A172 (cell line): ENCODE measurements around the gene PSMB7. TPM values are rescaled to one million over a fixed set of nuclear protein-coding genes. Genes with fewer than 3 reads are reported as not detected.

Source experiments
- DNase-seq: peaks from one replicate; pipeline ENCODE4 v3.0.0-alpha.2; 2015; ENCODE audit warnings: low spot score
- total RNA-seq: library from RNA; depleted of rRNA; stranded (reverse); fragments of >200 nt; shearing (Covaris generic); gene quantifications from 2 replicates; pipeline ENCODE4 v1.2.3, GENCODE V29; 2014

The PSMB7 gene
- total RNA-seq, 1 experiment from 2014 or later, result 609 TPM

DNA sequence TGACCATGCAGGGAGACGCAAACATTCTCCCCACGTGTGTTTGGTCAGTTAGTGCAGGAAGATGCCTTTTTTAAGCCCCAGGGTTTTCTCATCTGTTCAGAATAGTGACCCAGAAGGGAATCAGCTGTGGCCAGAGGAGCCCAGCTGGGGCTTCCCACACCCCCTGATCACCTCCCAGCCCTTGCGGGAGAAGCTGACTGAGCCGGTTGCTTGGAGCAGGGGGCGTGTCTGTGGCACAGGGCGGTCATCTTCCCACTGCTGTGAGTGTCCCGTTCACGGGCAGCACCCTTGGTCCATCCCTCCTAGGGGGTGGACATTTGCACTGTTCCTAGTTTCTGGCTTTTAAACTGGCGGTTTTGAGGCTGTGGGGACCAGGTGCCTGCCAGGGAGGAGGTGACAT lies 87.8 kb downstream of the PSMB7 start:
- no peak for DNase-seq

DNA sequence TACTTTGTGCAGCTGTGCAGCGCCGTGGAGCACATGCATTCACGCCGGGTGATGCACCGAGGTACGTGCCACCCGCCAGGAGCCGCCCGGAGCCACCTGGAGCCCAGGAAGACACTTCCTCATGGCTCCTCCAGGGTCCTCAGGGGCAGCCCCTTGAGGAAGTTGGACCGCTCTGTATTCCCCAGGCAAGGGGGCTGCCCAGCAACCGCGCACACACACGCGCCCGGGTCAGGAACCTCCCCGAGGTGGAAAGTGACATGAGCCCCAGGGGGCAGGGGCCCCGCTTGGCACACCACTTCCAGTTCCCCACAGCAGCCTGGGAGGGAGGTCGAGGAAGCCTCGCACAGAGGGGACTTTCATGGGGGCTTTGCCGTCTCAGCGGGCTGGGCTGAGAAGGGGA lies 88.9 kb downstream of the PSMB7 start:
- no peak for DNase-seq

DNA sequence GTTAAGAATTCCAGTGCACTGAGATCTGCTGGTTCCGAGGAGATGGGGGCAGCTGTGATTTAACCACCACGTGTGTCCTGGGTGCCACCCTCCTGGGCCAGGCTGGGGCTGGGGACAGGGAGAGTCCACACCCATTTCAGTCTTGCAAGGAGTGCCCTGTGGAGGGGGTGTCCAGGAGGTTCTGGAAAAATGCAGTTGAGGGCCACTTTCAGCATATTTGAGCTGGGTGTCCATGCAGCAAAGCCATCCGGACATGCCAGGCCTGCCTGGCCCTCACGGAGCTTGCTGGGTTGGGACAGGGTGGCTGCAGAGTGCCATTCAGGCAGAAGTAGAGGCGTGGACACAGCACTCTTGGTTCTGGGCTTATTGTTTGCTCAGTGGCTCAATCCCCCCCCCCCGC lies 89.4 kb downstream of the PSMB7 start:
- no peak for DNase-seq

DNA sequence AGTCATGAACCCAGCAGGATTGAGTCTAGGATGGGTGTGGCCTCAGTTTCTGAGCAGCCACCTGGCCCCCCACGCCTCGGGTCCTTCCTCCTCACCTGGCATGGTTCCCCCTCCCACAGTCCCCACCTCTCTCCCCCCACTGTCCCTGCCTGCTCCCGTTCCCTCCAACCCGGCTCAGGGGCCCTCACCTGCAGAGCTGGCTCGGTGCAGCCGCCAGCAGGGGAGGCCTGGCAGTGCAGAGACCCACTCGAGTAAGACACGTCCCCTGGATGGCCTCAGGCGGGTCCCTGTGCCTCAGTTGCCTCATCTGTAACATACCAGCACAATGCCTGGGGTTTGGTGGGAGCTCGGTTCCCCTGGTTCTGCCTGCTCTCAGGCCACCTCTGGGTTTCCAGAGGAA lies 91.3 kb downstream of the PSMB7 start:
- no peak for DNase-seq

DNA sequence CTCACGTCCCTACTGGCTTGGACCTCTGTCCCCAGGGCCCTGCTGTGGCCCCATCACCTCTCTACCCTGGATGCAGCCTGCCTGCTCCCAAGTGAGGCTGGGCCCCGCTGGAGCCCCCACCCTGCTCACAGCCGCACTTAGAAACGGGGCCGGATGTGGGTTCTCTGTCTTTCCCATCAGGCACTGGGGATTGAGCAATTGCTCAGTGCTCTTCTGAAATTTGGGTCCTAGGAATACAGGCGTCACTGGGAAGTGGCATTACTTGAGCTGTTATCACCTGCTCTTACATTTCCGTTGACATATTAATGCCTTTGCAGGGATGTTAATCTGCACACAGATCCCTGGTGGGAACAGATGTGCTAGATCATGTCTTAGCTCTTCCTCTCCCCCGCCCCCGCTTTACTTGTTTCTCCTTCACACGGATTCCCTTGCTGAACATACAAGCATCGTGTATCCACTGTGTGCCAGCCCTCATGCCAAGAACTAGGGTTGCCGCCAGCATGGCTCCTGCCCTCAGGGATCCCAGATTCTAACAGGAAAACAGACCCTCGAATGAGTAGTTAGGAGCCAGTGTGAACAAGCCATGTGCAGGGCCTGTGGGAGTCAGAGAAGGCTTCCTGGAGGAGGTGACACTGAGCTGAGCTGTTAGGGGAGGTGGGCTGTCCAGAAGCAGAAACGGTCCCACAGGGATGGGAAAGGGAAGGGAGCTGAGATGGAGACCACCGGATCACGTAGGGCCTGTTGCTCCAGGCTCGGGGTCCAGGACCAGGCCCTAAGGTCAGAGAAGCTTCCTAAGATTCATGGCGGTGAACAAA lies 92.4 kb downstream of the PSMB7 start:
- no peak for DNase-seq

DNA sequence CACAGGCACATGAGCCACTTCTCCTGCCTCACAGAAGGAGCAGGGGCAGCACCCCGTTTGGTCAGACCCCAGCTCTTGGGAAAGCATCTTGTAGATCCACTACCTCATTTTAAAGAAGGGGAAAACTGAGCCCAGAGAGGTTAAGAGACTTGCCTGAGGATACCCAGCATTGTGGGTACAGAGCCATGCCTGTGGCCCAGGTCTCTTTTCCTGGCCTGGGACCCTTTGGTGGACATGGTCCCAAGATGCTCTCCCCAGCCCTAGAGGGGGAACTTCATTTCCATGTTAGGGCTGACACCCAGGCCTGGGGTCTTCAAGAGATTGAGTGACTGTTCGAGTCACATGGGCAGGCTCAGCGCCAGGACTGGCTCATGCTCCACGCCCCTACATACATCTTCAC lies 93.3 kb downstream of the PSMB7 start:
- no peak for DNase-seq

DNA sequence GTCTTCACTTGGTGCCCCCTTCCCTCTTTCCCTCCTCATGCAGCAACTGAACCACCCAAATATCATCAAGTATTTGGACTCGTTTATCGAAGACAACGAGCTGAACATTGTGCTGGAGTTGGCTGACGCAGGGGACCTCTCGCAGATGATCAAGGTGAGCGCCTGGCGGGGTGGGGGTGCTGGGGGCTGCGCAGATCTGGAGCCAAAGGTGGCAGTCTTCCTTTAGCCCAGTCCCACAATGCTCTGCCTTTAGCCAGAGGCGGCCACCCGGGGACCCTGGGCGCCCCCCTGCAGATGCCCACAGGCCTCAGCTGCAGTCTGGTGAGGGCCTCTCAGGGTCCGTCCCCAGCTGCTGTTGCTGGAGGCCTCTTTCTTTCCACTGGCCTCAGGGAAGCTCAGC lies 93.8 kb downstream of the PSMB7 start:
- DNase-seq, result no peak

DNA sequence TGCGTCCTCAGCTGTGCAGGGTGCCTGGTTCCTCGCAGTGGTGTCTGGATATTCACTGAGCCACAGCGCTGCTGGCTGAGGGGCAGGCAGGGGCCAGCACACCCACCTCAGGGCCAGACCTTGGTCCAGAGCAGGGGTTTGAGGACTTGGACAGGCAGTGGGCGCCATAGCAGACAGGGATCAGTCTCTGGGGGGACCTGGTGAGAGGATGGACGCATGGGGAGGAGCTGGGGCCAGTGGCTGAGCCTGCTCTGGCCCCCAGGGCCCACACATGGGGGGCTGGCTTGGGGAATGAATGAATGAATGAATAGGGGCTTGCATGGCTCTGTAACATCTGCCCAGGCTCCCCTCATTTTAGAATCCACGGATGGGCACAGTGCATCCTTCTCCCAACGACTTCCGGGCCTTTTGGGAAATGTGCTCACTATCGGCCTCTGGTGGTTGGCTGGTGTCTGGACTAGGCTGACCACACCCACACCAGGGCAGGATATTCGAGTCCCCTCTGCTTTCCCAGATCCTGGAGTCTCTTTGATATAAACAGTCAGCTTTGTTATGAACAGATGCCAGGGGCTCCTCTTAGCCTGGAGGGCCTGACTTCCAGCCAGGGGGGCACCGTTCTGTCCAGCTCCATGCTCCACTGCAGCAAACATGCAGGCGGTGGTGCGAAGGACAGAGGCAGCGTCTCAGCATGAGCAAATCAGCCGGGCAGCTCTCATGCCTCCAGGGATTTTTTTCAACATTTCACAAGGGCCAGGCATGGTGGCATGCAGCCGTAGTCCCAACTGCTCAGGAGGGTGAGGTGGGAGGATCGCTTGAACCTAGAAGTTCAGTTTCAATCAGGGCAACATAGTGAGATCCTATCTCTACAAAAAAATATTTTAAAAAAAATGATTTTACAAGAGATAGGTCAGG lies 94.9 kb downstream of the PSMB7 start:
- peak; percentile 87 for DNase-seq

DNA sequence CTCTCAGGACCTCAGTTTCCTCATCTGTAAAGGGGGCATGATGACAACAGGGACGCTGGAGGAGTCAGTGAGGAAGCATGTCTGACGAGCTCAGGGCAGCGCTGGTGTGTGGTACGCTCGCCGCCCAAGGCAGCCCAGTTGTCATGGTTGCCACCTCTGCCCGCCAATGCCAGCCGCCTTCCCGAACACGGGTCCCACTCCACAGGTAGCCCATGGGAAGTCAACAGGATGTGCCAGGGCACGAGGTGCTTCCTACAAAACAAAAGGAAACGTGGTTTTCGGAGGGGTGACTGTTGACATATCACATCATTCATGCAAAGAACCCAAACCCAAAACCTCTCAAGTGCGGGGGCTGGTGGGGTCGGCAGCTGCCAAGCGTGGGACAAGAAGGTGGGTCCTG lies 99.4 kb downstream of the PSMB7 start:
- DNase-seq, result no peak

DNA sequence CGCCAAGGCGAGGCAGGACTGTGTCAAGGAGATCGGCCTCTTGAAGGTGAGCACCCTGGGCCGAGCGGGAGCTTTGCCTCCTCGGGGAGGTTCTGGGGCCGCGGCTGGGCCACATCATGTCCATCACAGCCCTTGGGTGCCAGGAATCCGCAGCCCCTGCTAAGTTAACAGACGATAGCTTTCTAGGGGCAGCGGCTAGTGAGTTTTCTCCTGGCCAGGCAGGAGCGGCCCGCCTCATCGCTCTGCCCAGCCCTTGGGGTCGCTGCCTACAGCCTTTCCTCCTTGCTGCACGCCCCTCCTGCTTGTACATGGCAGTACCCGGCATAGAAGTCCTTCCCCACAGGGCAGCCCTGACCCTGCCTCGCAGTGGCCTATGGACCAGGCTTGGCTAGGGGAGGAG lies 101.3 kb downstream of the PSMB7 start:
- no peak for DNase-seq

DNA sequence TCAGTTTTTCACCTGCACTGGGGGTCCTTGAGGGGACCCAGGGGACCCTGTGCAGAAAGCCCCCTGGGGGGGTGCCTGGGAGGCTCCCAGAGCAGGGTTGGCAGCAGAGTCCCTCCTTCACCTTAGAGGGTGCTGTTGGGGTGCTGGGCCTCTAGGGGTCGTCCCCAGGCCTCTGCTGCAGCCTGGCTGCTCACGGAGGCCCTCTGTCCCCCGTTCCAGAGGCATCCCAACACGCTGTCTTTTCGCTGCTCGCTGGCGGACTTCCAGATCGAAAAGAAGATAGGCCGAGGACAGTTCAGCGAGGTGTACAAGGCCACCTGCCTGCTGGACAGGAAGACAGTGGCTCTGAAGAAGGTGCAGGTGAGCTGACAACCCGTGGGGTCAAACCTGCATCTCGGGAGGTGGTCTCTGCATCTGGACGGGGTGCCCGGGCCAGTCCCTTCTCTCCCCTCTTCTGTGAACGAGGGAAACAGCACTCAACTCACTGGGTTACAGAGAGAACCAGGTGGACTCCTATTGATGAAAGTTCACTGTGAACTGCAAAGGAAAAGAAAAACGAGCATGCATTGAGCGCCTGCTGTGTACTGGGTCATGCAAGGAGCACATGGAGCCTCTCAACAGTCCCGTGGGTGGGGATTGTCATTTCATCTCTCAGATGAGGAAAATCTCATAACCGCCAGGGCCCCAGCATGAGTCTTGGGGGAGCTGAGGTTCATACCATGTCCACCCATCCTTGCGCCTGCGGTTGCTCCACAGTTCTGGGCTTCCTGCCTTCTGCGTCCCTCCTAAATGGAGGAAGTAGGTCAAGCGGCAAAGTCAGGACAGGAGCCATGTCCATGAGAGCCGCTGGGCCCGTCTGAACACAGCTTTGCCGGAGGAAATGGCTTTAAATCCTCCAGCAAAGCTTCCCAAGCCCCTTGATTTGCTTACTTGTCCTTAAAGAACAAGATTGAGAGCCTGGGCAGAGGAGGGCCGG lies 102.7 kb downstream of the PSMB7 start:
- no peak for DNase-seq

DNA sequence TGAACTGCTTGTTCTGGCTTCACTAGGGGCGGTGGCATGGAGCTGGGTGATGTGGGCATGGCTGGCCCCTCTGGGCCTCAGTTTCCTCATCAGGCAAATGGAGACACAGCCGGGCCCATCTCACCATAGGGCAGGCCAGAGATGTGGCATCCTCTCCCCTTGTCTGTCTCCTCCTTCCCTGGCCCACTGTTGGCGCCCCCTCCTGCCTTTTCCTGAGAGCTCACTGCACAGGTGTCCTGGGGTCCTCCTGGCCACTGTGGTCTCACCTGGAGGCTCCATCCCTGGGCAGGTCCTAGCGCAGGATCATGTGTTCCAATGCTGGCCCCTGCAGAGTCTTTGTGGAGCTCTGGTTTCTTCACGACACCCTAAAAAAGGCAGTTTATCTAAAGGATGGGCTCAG lies 104.0 kb downstream of the PSMB7 start:
- no peak for DNase-seq

DNA sequence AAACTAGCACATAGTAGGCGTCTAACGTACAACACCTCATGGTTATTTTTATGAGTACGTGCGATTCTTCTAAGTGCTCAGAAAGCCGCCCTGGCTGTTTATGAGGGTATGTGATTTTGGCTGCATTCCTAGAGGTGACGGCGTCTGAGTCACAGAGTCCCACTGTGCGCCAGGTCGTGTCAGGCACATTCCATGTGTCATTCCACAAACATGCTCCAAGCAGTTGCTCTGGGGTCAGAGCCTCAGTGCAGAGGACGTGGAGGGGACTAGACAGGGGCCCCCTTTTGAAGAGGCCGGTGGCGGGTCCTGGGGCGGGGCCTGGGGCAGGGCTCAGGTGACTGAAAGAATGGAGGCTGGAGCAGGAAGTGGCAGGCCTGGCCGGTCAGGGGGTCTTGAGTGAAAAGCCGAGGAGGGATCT lies 105.6 kb downstream of the PSMB7 start:
- peak; percentile 99 for DNase-seq

DNA sequence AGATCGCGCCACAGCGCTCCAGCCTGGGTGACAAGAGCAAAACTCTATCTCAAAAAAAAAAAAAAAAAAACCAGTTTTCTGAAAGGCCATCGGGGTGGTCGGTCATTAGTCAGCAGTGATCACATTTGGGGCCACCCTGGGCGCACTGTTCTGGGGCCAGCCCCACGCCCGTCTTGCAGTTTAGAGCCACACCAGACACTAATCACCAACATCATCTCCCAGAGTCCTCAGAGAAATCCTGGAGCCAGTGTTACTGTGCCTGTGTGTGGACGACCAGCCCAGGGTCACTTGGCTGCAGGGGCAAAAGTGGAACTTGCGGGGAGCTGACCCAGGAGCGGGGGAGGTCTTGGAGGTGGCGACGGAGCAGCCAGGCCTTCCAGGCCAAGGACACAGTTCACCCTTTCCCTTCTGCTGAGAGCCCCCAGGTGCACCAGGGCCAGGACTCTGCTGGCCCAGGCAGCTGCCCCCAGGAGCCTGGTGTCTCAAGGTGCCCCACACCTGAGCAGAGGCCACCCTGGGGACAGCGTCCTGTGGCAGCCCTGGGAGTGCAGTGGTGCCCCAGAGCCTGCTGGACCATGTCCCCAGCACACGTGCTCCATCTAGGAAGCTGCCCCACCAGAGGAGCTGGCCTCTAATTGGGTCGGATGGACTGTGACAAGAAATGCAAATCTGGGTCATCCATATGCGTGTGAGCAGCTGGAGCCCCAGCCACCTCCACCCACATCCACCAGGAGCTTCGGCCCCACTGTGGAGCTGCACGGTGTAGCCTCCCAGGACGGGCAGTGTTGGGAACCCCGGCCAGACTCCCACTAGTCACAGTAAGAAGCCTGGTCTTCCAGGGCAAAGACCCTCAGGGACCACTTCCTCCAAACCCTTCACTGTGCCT lies 106.4 kb downstream of the PSMB7 start:
- no peak for DNase-seq

DNA sequence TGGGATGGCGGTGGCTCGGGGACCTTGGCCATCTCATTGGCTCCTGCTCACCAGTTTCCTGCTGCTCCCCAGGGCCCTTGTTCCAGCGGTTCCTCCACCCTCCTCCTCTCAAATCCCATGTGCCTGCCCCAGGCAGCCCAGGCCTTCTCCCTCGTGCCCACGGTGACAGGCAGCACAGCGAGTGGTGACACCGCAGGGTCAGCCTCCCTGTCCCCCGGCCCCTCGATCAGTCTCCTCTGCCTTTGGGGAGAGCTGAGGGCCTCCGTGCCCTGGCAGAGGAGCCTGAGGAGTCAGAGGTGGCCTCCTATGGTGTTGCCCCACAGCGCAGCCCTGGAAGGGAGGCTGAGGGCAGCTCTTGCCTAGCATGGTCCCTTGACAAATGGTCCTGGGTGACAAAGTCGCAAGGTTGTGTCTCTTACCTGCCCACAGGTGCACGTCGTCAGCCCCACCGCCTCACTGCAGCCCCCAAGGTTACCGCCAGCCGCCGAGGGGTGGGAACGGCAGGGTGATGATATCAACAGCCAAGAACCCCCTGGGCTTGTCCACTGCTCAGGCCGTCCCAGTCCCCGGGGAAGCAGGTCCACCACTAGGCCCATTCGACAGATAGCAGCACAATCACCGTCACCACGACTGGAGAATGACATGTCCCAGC lies 107.7 kb downstream of the PSMB7 start:
- no peak for DNase-seq

DNA sequence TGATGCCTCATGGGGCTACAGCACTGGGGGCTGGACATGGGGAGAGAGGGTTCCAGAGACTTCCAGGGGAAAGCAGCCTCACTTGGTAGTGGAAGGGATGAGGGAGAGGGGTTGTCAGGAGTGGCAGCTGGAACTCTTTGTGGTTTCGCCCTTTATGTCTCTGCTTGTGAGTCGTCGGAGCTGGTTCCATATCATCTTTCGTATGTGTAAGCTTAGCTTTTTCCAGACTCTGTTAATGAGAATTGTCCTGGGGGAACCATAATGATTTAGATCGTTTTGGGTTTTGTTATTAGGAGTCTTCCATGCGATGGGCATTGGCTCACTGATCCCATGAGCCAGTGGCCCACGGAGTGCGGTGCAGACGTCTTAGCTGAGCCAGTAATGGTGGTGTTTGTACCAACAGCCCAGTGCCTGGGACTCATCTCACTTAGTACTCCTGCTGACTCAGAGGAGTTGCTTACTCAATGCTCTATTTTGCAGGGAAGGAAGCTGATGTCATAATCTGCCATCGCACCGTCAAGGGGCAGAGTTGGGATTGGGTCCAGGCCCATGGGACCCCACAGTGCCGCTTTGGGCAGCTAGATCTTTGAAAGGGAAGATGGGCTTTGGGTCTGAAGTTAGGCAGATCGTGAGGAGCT lies 109.0 kb downstream of the PSMB7 start:
- peak; percentile 89 for DNase-seq

DNA sequence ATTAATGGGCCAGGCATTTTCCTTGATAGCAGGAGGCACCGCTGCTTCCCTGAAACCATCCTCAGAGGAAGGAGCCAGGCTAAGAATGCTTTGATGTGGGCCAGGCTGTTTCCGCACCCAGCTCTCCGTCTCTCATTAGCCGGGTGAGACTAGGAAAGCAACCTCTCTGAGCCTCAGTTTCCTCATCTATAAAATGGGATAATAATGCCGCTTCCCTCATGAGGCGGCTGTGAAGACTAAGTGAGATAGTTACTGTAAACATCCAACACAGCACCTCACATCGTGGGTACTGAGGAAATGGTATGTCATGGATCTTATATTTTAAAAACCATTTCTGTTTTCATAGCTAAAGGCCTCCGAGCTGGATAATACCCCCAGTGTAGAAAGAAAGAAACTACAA lies 111.0 kb downstream of the PSMB7 start:
- DNase-seq, result no peak

DNA sequence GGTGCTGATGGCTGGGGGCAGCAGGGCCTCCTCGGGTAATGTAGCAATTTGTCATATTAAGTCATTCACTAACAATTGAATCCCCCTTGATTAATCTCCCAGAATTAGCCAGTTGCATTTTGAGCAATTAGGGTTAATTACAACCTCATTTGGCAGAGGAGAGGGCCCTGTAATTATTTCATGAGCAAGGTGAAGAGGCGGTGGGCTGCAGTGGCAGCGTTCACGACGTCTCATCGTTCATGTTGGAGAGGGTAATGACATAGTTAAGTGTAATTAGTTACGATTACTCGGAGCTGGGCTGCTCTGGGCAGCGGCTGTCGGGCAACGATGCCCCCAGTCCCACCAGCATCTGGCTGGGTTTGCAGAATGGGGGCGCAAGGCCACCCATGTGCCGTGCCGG lies 111.5 kb downstream of the PSMB7 start:
- no peak for DNase-seq
